GM13977 (cell line): Measurements from ENCODE around the gene PRKCA.

ENCODE experiments used
- DNase-seq: peaks from one replicate; pipeline ENCODE4 v3.0.0; 2012; ENCODE audit warnings: low spot score
- CTCF ChIP-seq: IDR thresholded peaks from 2 replicates; pipeline ENCODE4 v1.5.1; 2012; ENCODE audit warnings: mild to moderate bottlenecking, control low read depth; ENCODE audit not compliant: insufficient read depth; ENCODE audit errors: extremely low read depth, missing control alignments
- in situ Hi-C: fragments of 300-500 bp; cut with MboI; formaldehyde crosslinking; loops from one replicate; pipeline ENCODE4 v1.12.0; 2022; ENCODE audit warnings: low sequenced_read_pairs, low pct_unique_long_range_greater_than_20kb, mixed read lengths, inconsistent platforms; ENCODE audit not compliant: unreplicated experiment

PRKCA gene

GRCh38 chr17:66803474-66803951 is 501.1 kb downstream of the PRKCA start:
- in situ Hi-C loops: no loop called here
- no peak for TF ChIP-seq CTCF
- DNase-seq: no peak

GRCh38 chr17:66805567-66805966 is 503.2 kb downstream of the PRKCA start:
- TF ChIP-seq CTCF: no peak
- in situ Hi-C loops: no loop called here
- no peak for DNase-seq

DNA sequence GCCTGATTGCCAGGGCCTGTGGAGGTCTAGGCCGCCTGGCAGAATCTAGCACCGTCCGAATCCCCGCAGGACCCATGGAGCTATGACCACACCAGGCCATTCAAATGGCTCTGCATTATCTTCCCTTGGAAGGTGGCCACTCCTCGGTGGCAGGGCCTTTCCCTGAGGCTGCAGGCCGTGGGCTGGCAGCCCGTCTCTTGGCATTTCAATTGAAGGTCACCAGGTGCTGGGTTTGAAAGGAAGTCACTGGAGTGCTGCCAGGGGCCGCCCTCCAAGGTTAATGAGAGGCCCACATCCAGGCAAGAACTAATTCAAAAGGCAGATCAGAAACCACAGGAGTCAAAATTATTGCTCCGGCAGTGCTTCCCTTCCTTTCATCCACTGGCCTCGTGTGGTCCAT is 504.8 kb downstream of the PRKCA start:
- DNase-seq: no peak
- TF ChIP-seq CTCF: no peak

DNA sequence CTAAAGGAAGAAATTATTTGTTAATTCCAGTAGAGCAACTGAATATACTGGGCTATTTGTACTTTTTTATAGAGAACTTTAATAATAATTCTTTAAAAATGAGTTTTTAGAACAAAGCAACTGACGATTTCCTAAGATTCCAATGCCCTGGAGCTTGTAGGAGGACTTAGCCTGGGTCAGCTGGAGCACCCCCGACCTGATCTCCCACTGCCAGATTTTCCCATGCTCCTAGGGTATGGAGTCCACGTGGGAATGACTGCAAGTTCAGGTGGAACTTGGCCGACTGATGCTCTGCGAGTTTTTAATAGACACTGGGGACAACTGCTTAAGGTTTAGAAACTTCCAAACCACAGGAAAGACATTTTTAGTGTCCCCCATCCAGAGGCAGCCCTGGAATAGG is 507.0 kb downstream of the PRKCA start:
- in situ Hi-C loops: no loop called here
- no peak for TF ChIP-seq CTCF
- no peak for DNase-seq

More for the DNA sequence above, 504.8 kb downstream of the PRKCA start:
- in situ Hi-C loops: no loop called here

DNA sequence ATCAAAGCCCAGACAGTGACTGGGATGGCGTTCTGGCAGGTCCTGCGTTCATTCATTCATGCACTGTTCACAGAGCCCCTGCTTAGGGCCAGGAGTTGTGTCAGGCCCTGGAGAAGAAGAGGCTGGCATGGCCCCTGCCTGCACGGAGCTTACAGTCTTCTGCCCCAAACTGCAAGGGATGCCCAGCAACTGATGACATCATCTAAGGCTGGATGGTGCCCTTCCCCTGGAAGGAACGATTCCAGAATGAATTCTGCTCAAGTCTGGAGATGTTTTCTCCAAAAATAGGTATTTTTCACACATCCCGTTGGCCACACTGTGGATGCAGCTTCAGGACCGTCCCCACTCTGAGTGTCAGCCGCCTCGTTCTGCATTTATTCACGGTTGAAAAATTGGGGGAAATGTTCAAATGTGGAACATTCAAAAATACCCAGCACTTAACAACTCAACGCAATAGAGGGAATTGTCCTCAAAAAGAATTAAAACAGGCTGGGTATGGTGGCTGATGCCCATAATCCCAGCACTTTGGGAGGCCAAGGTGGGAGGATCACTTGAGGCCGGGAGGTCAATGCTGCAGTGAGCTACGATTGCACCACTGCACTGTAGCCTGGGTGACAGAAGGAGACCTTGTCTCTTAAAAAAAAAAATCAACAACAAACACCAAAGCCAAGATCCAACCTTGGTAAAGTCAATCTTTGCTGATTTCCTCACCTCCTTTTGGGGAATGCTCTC is 508.7 kb downstream of the PRKCA start:
- in situ Hi-C loops: no loop called here
- no peak for TF ChIP-seq CTCF
- no peak for DNase-seq

- TF ChIP-seq CTCF: no peak
- DNase-seq: no peak
- in situ Hi-C loops: no loop called here
Measured at GRCh38 chr17:66811683-66812054, 509.3 kb downstream of the PRKCA start.
